Mucosa of stomach (tissue), 1 donor: ENCODE measurements around the gene CLEC4M.
"Not testable (repeated sequence)": the region's sequence is repeated elsewhere in the genome, so short reads cannot be mapped to it uniquely, and the experiment has no call there.

ENCODE experiments used
- H3K27me3 ChIP-seq: one replicate; pipeline ENCODE4 v1.7.0; 2013; ENCODE audit warnings: mild to moderate bottlenecking, low read length; ENCODE audit not compliant: control insufficient read depth, insufficient read depth
- H3K36me3 ChIP-seq: one replicate; pipeline ENCODE4 v1.7.0; 2013; ENCODE audit warnings: low read length; ENCODE audit not compliant: control insufficient read depth, insufficient read depth
- H3K4me1 ChIP-seq: one replicate; pipeline ENCODE4 v1.7.0; 2013; ENCODE audit warnings: mild to moderate bottlenecking, low read length; ENCODE audit not compliant: control insufficient read depth, insufficient read depth
- H3K4me3 ChIP-seq: one replicate; pipeline ENCODE4 v1.7.0; 2013; ENCODE audit warnings: low read length
- H3K9ac ChIP-seq: one replicate; pipeline ENCODE4 v1.7.0; 2013; ENCODE audit warnings: mild to moderate bottlenecking, low read length, moderate library complexity
- H3K9me3 ChIP-seq: one replicate; pipeline ENCODE4 v1.7.0; 2013; ENCODE audit warnings: mild to moderate bottlenecking, low read length, moderate library complexity; ENCODE audit not compliant: control insufficient read depth
- donor health status: Pancreatic carcinoma.

Gene CLEC4M

DNA sequence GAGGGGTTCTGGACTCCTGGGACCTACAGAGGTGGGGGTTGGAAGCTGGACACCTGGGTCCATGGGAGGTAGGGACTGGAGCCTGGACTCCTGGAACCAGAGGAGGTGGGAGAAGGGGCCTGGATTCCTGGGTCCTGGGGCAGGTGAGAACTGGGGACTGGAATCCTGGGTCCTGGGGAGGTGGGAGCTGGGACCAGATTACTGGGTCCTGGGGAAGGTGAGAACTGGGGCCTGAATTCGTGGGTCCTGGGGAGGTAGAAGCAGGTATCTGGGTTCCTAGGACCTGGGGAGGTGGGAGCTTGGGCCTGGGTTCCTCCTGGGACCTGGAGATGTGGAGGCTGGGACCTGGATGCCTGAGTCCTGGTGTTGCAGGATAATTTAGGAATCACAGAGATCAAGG is 653 bp downstream of the CLEC4M start:
- Histone ChIP-seq H3K27me3 (no peaks in the 10 kb centered on the region), H3K4me1 (no peaks in the 10 kb centered on the region), H3K9ac (no peak overlapping the region), H3K36me3 (no peaks in the 10 kb centered on the region), H3K9me3 (no peaks in the 10 kb centered on the region), H3K4me3 (no peak overlapping the region)

DNA sequence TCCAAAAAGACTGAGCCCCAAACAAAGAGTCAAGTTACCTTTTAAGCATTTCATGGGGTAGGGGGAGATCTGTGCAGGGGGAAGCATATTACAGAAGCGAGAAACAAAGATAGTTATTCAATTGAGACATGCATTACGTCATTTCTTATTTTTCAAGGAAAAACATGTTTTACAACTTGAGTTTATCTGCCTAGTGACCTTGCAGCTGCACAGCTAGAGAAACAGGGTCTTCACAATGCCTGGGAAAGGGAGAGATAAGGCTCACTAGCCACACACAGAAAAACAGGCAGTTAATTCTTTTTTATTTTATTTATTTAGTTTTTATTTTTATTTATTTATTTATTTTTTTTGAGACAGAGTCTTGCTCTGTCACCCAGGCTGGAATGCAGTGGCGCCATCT is 1.1 kb downstream of the CLEC4M start:
- not testable (repeated sequence) for H3K9me3 ChIP-seq, H3K27me3 ChIP-seq, H3K4me3 ChIP-seq, H3K36me3 ChIP-seq, H3K9ac ChIP-seq, H3K4me1 ChIP-seq

DNA sequence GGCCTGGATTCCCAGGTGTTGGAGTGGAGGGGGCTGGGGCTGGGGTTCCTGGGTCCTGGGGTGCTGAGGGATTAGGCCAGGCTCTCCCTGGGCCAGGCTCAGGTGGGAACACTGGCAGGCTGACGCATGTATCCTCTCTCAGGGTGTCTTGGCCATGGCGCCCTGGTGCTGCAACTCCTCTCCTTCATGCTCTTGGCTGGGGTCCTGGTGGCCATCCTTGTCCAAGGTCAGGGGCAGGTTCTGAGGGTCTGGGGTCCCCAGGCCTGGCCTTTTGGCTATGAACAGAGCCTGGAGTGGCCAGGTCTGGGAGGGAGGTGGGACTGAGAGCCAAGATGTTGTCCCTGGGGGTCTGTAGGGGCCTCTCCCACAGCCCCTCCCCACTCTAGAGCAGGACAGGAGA is 2.0 kb downstream of the CLEC4M start:
- not testable (repeated sequence) for H3K36me3 ChIP-seq, H3K4me1 ChIP-seq, H3K9ac ChIP-seq, H3K27me3 ChIP-seq, H3K4me3 ChIP-seq, H3K9me3 ChIP-seq

DNA sequence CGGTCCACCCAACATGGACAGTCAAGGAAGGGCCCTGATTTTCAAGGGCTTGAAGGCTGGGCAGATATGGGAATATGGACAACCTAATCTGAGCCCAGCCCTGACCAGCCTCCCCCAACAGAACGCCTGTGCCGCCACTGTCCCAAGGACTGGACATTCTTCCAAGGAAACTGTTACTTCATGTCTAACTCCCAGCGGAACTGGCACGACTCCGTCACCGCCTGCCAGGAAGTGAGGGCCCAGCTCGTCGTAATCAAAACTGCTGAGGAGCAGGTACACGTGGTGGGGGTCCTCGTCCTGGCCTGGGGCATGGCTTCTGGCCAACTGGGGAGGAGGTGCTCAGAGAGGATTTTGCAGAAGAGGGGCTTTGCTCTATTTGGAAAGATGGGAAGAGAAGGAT is 3.5 kb downstream of the CLEC4M start:
- H3K36me3 ChIP-seq: no peaks in the 10 kb centered on the region
- no peak overlapping the region for H3K9ac ChIP-seq
- no peaks in the 10 kb centered on the region for H3K4me1 ChIP-seq
- no peaks in the 10 kb centered on the region for H3K9me3 ChIP-seq
- no peaks in the 10 kb centered on the region for H3K27me3 ChIP-seq
- H3K4me3 ChIP-seq: no peak overlapping the region

DNA sequence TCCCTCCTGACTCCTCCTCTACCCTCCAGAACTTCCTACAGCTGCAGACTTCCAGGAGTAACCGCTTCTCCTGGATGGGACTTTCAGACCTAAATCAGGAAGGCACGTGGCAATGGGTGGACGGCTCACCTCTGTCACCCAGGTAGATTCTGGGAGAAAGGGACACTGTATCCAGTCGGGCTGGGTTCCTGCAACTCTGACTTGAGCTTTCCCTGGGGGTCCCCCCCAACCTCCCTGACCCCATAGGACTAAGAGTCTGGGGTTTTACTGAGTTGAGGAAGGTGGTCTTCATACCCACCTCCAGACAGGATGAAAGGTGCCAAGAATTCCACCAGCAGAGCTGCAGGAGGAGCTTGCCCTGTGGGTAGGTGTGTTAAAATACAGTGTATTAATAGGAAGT is 4.4 kb downstream of the CLEC4M start:
- Histone ChIP-seq H3K27me3 (no peaks in the 10 kb centered on the region), H3K4me1 (no peaks in the 10 kb centered on the region), H3K4me3 (no peak overlapping the region), H3K9me3 (no peaks in the 10 kb centered on the region), H3K36me3 (no peaks in the 10 kb centered on the region), H3K9ac (no peak overlapping the region)

DNA sequence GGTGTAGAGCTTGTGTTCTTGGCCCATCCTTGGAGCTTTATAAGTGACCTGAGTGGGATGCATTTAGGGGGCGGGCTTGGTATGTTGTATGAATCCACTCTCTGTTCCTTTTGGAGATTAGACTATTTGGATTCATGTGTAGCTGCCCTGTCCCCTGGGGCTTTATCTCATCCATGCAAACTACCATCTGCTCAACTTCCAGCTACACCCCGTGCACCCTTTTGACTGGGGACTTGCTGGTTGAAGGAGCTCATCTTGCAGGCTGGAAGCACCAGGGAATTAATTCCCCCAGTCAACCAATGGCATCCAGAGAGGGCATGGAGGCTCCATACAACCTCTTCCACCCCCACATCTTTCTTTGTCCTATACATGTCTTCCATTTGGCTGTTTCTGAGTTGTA is 6.1 kb downstream of the CLEC4M start:
- Histone ChIP-seq H3K36me3 (no peaks in the 10 kb centered on the region), H3K4me3 (no peak overlapping the region), H3K9me3 (no peaks in the 10 kb centered on the region), H3K9ac (no peak overlapping the region), H3K4me1 (no peaks in the 10 kb centered on the region), H3K27me3 (no peaks in the 10 kb centered on the region)

DNA sequence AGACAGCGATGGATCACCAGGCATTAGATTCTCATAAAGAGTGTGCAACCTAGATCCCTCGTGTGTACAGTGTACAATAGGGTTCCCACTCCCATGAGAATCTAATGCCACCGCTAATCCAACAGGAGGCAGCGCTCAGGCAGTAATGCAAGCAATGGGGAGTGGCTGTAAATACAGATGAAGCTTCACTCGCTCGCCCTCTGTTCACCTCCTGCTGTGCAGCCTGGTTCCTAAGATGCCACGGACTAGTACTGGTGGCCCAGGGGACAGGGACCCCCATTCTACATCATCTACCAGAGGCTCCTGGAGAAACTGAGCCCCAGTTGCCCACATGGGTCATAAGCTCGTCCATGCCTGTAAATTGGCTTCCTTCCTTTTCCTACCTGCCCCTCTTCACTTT is 8.0 kb downstream of the CLEC4M start:
- no peaks in the 10 kb centered on the region for H3K27me3 ChIP-seq
- H3K36me3 ChIP-seq: no peaks in the 10 kb centered on the region
- H3K9ac ChIP-seq: no peak overlapping the region
- H3K4me1 ChIP-seq: no peaks in the 10 kb centered on the region
- no peaks in the 10 kb centered on the region for H3K9me3 ChIP-seq
- no peak overlapping the region for H3K4me3 ChIP-seq

DNA sequence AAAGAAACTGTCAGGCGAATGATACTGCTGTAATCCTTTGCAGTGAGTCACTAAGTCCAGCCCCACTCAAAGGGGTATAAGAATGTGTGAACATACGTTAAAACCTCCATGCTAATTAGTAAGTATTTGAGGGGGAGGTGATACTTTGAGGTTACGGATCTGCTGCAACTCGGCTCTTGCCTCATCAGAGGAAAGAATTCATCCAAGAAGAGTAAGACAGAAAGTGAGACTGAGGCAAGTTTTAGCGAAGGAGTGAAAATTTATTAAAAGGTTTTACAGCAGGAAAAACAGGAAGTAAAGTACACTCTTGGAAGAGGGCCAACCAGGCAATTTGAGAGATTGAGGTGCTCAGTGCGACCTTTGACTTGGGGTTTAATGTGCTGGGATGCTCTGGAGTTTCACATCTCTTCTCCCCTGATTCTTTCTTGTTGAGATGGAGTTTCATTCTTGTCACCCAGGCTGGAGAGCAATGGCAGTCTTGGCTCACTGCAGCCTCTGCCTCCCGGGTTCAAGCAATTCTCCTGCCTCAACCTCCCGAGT is 9.8 kb downstream of the CLEC4M start:
- Histone ChIP-seq H3K27me3 (no peaks in the 10 kb centered on the region), H3K36me3 (no peaks in the 10 kb centered on the region), H3K9ac (no peak overlapping the region), H3K9me3 (no peaks in the 10 kb centered on the region), H3K4me3 (no peak overlapping the region), H3K4me1 (no peaks in the 10 kb centered on the region)

DNA sequence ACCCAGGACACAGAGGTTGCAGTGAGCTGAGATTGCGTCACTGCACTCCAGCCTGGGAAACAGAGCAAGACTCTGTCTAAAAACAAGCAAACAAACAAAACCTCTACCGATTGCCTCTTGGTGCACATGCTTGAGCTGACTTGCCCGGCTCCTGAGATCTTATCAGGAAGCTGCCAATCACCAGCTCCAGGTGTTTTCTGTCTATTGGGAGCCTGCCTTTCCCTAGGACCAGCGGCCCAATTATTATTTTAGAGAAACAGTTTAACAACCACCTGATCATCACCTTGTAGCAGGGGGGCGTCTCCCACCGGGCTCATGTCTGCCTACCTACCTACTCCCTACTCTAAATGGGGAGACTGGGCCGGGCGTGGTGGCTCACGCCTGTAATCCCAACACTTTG is 10.8 kb downstream of the CLEC4M start:
- H3K36me3 ChIP-seq: no peaks in the 10 kb centered on the region
- no peaks in the 10 kb centered on the region for H3K9me3 ChIP-seq
- no peaks in the 10 kb centered on the region for H3K4me1 ChIP-seq
- no peaks in the 10 kb centered on the region for H3K27me3 ChIP-seq
- H3K4me3 ChIP-seq: no peak overlapping the region
- no peak overlapping the region for H3K9ac ChIP-seq

DNA sequence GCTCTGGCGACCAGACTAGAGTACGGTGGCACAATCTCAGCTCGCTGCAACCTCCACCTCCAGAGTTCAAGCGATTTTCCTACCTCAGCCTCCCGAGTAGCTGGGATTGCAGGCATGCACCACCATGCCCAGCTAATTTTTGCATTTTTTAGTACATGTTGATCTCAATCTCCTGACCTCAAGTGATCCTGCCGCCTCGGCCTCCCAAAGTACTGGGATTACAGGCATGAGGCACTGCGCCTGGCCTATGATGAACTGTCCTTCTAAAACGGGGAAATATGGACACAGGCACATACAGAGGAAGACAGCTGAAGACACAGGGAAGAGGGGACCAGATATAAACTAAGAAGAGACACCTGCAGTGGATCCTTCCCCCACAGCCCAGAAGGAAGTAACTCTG is 12.7 kb downstream of the CLEC4M start:
- no peak overlapping the region for H3K4me3 ChIP-seq
- peaks cover 3% of the 10 kb centered on the region for H3K27me3 ChIP-seq
- no peaks in the 10 kb centered on the region for H3K9me3 ChIP-seq
- H3K4me1 ChIP-seq: no peaks in the 10 kb centered on the region
- no peaks in the 10 kb centered on the region for H3K36me3 ChIP-seq
- no peak overlapping the region for H3K9ac ChIP-seq

DNA sequence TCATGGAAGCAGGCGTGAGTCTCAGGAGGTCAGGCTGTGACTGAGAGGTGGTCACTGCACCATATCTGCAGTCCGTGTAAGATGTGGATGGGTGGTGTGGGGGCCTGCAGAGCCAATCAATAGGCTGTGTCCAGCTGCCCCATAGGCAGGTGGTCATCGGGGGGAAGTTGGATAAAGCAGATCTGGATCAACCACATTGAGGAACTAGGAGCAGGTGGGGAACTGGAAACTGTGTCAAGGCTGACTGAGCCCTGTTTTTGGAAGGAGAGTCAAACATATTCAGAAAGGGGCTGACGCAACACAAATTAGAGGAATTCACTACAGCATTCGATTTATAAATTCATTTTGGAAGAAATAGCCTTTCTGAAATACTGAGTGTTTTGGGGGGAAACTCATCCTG is 15.0 kb downstream of the CLEC4M start:
- Histone ChIP-seq H3K36me3 (no peaks in the 10 kb centered on the region), H3K4me3 (no peak overlapping the region), H3K9me3 (no peaks in the 10 kb centered on the region), H3K27me3 (peaks cover 3% of the 10 kb centered on the region), H3K9ac (no peak overlapping the region), H3K4me1 (no peaks in the 10 kb centered on the region)

DNA sequence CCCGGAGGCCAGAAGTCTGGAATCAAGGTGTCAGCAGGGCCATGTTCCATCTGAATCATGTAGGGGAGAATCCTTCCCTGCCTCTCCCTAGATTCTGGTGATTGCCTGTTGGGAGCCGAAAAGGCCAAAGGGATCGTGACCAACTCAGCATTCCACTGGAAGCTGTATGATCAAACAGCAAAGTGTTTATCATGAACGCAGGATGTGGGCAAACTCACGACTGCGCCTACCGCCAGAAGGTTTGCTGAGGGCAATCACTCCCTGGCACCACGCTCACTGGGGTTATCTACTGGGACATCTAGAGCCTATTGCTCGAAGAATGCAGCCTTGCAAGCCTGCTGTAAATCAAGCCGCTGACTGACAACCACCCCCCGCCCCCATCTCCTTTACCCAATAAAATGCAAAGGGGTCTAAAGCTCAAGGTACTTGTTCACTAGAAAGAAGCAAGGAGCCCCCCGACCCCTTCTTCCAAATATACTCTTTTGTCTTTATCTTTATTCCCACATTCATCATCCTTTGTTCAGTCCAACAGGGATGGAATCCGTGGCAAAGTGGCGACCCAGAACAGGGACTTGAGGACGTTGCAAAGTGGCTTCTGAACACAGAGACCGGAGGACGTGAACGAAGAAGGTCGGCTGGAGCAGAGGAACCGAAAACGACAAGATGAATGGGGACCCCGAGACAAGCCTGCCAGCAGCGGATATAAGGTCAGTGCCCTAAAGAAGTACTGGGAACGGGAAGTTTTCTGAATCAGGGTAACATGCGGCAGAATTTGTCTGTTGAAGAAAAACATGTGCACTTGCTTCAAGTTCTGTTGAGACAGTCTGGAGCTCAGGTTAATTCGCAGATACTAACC is 16.8 kb downstream of the CLEC4M start:
- Histone ChIP-seq H3K9ac (no peak overlapping the region), H3K9me3 (no peaks in the 10 kb centered on the region), H3K27me3 (peaks cover 3% of the 10 kb centered on the region), H3K4me1 (no peaks in the 10 kb centered on the region), H3K4me3 (no peak overlapping the region), H3K36me3 (no peaks in the 10 kb centered on the region)

DNA sequence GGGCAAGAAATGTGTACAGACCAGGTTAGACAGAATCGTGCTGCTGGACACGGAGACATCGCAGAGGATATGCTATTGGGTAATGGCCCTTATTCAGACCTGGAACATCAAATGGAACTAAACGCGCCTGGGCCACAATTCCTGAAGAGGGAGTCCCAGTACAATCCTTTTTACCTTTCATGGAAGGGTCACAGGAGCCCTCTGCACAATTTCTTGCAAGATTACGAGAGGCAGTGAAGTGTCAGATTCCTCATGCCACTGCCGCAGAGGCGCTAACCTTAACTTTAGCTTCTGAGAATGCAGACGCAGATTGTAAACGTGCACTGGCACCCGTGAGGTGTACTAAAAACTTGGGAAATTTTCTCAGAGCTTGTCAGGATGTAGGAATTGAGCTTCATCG is 18.1 kb downstream of the CLEC4M start:
- Histone ChIP-seq H3K27me3 (peaks cover 3% of the 10 kb centered on the region), H3K36me3 (no peaks in the 10 kb centered on the region), H3K9me3 (no peaks in the 10 kb centered on the region), H3K4me3 (no peak overlapping the region), H3K9ac (no peak overlapping the region), H3K4me1 (no peaks in the 10 kb centered on the region)
